ENCODE data around the gene ITGB4.

The ITGB4 gene

GRCh38 chr17:75753514-75754377 lies 32.5 kb downstream of the ITGB4 start:
- in situ Hi-C loops (cut with MboI; ENCODE audit: low sequenced_read_pairs, unreplicated experiment), result no loop called here
- TF ChIP-seq CTCF (IDR thresholded peaks at IDR 0.05; ENCODE audit: borderline replicate concordance, control extremely low read depth, extremely low read depth, insufficient read depth, missing control alignments), result peak; percentile 96
- DNase-seq (ENCODE audit: low spot score), result peak; percentile 94

- TF ChIP-seq CTCF (IDR thresholded peaks at IDR 0.05; ENCODE audit: borderline replicate concordance, control extremely low read depth, extremely low read depth, insufficient read depth, missing control alignments), result no peak
- in situ Hi-C loops (cut with MboI; ENCODE audit: low sequenced_read_pairs, unreplicated experiment), result no loop called here
- DNase-seq (ENCODE audit: low spot score), result no peak
These were observed 33.3 kb downstream of the ITGB4 start for GRCh38 chr17:75754378-75755204.

- TF ChIP-seq CTCF (IDR thresholded peaks at IDR 0.05; ENCODE audit: borderline replicate concordance, control extremely low read depth, extremely low read depth, insufficient read depth, missing control alignments), result no peak
- no peak for DNase-seq (ENCODE audit: low spot score)
- in situ Hi-C loops (cut with MboI; ENCODE audit: low sequenced_read_pairs, unreplicated experiment), result no loop called here
These were observed 34.1 kb downstream of the ITGB4 start for GRCh38 chr17:75755205-75755901.

GRCh38 chr17:75755990-75756389 lies 34.7 kb downstream of the ITGB4 start:
- no peak for DNase-seq (ENCODE audit: low spot score)
- in situ Hi-C loops (cut with MboI; ENCODE audit: low sequenced_read_pairs, unreplicated experiment), result no loop called here
- no peak for TF ChIP-seq CTCF (IDR thresholded peaks at IDR 0.05; ENCODE audit: borderline replicate concordance, control extremely low read depth, extremely low read depth, insufficient read depth, missing control alignments)

GRCh38 chr17:75756451-75757085 lies 35.3 kb downstream of the ITGB4 start:
- no peak for DNase-seq (ENCODE audit: low spot score)
- in situ Hi-C loops (cut with MboI; ENCODE audit: low sequenced_read_pairs, unreplicated experiment), result no loop called here
- TF ChIP-seq CTCF (IDR thresholded peaks at IDR 0.05; ENCODE audit: borderline replicate concordance, control extremely low read depth, extremely low read depth, insufficient read depth, missing control alignments), result no peak

All from GM13976 (cell line).